Astrocyte of the spinal cord (primary cell): ENCODE results near the gene FGF3.

Source experiments
- DNase-seq: peaks from one replicate; pipeline ENCODE4 v3.0.0; 2011; ENCODE audit warnings: low read depth, low spot score
- H3K4me3 ChIP-seq: 2 replicates; pipeline ENCODE4 v1.5.1; 2011; ENCODE audit warnings: low read depth, mild to moderate bottlenecking, low read length, moderate library complexity
- CTCF ChIP-seq: IDR thresholded peaks from 2 replicates; pipeline ENCODE4 v1.5.1; 2012; ENCODE audit warnings: low read depth, mild to moderate bottlenecking, low read length, inconsistent platforms
- in situ Hi-C: cut with HindIII; loops from 2 replicates; pipeline ENCODE4 v1.10.0; 2017; ENCODE audit warnings: low sequenced_read_pairs

FGF3 gene

GRCh38 chr11:69760319-69760718 lies 58.9 kb downstream of the FGF3 start:
- in situ Hi-C loops = no loop called here
- no peak overlapping the region for H3K4me3 ChIP-seq
- TF ChIP-seq CTCF = no peak
- DNase-seq = no peak
